ENCODE results near the gene ATP9B.

The ATP9B gene

GRCh38 chr18:79068937-79069716, at the start of gene ATP9B:
Gene ATP9B, plus strand, starts transcription at chr18:79069394. Its CDS starts 17 bp downstream, at chr18:79069411.
- DNase-seq, result peak; percentile 99

- DNase-seq, result no peak
Observed at GRCh38 chr18:79019881-79020280, 49.3 kb upstream of the ATP9B start.

GRCh38 chr18:79022603-79023002, 46.6 kb upstream of the ATP9B start:
- DNase-seq, result no peak

- DNase-seq, result no peak
Observed at GRCh38 chr18:79026491-79026890, 42.7 kb upstream of the ATP9B start.

- DNase-seq, result no peak
Observed at GRCh38 chr18:79030680-79031079, 38.5 kb upstream of the ATP9B start.

GRCh38 chr18:79042276-79042675, 26.9 kb upstream of the ATP9B start:
- no peak for DNase-seq

- no peak for DNase-seq
Observed at GRCh38 chr18:79043288-79043687, 25.9 kb upstream of the ATP9B start.

- DNase-seq, result no peak
Observed at GRCh38 chr18:79046522-79046921, 22.7 kb upstream of the ATP9B start.

- no peak for DNase-seq
Observed at GRCh38 chr18:79047556-79048244, 21.5 kb upstream of the ATP9B start.

GRCh38 chr18:79048245-79048632, 21.0 kb upstream of the ATP9B start:
- DNase-seq, result no peak

GRCh38 chr18:79049506-79049905, 19.7 kb upstream of the ATP9B start:
- no peak for DNase-seq

- DNase-seq, result no peak
Observed at GRCh38 chr18:79050005-79050404, 19.2 kb upstream of the ATP9B start.

- no peak for DNase-seq
Observed at GRCh38 chr18:79056827-79057367, 12.3 kb upstream of the ATP9B start.

- no peak for DNase-seq
Observed at GRCh38 chr18:79058007-79058406, 11.2 kb upstream of the ATP9B start.

- DNase-seq, result no peak
Observed at GRCh38 chr18:79062806-79063205, 6.4 kb upstream of the ATP9B start.

GRCh38 chr18:79064228-79064627, 5.0 kb upstream of the ATP9B start:
- no peak for DNase-seq

GRCh38 chr18:79065802-79066201, 3.4 kb upstream of the ATP9B start:
- no peak for DNase-seq

- no peak for DNase-seq
Observed at GRCh38 chr18:79067611-79068010, 1.6 kb upstream of the ATP9B start.

- no peak for DNase-seq
Observed at GRCh38 chr18:79068341-79068936, 755 bp upstream of the ATP9B start.

- no peak for DNase-seq
Observed at GRCh38 chr18:79069717-79070151, 540 bp downstream of the ATP9B start.

- DNase-seq, result no peak
Observed at GRCh38 chr18:79070486-79070885, 1.3 kb downstream of the ATP9B start.

GRCh38 chr18:79071037-79071436, 1.8 kb downstream of the ATP9B start:
- DNase-seq, result no peak

- DNase-seq, result no peak
Observed at GRCh38 chr18:79071503-79072210, 2.5 kb downstream of the ATP9B start.

Measured in femur (tissue), 1 donor.